CD4-positive, alpha-beta T cell (primary cell): Measurements from ENCODE around the gene COX4I2. TPM values are rescaled to one million over a fixed set of nuclear protein-coding genes. Genes with fewer than 3 reads are reported as not detected.
"Not testable (repeated sequence)": the region's sequence is repeated elsewhere in the genome, so short reads cannot be mapped to it uniquely, and the experiment has no call there.

Source experiments
- ATAC-seq: fragments of 200-7000 bp; cut with Tn5 transposase; one replicate; pipeline ENCODE4 v1.10.0; 2022; ENCODE audit warnings: mild to moderate bottlenecking; ENCODE audit not compliant: poor library complexity
- CTCF ChIA-PET: fragments of 350-600 bp; sonication (Branson Sonifier 250); formaldehyde crosslinking; loops from one replicate; lab custom pipeline; 2021; ENCODE audit warnings: antibody characterized with exemption, inconsistent platforms; lab: Charles Lee
- POLR2A ChIA-PET: fragments of 350-600 bp; sonication (Branson Sonifier 250); formaldehyde crosslinking; loops from one replicate; lab custom pipeline; 2021; ENCODE audit warnings: antibody characterized with exemption, inconsistent platforms; lab: Charles Lee
- DNase-seq, 14 experiments: peaks; one replicate each; pipeline ENCODE4 v3.0.0-alpha.2; 2013 to 2020; ENCODE audit warnings: mixed read lengths in 2 of 14
- H3K27ac ChIP-seq, 2 donors: one replicate each; pipeline versions ENCODE4 v1.5.1 to v1.7.0; 2013; ENCODE audit warnings: low read length in 2 of 2, low read depth in 1 of 2, mild to moderate bottlenecking in 1 of 2
- H3K27me3 ChIP-seq, 2 experiments: 1 replicate in 1 of 2; 2 replicates in 1 of 2; pipeline versions ENCODE4 v1.6.1 to v1.7.0; 2013; ENCODE audit warnings: low read length in 2 of 2, control low read depth in 1 of 2, mild to moderate bottlenecking in 1 of 2, moderate library complexity in 1 of 2; ENCODE audit not compliant: insufficient read depth in 2 of 2, control insufficient read depth in 1 of 2
- H3K36me3 ChIP-seq: one replicate; pipeline ENCODE4 v1.6.1; 2013; ENCODE audit warnings: low read length, control low read depth; ENCODE audit not compliant: insufficient read depth
- H3K4me1 ChIP-seq: one replicate; pipeline ENCODE4 v1.6.1; 2013; ENCODE audit warnings: low read length, control low read depth; ENCODE audit not compliant: insufficient read depth
- H3K4me3 ChIP-seq: one replicate; pipeline ENCODE4 v1.5.1; 2013; ENCODE audit warnings: mild to moderate bottlenecking, low read length, moderate library complexity
- H3K9me3 ChIP-seq, 2 experiments: 1 replicate in 1 of 2; 2 replicates in 1 of 2; pipeline versions ENCODE4 v1.6.1 to v1.7.0; 2013; ENCODE audit warnings: low read length in 2 of 2, mild to moderate bottlenecking in 2 of 2, control low read depth in 1 of 2, moderate library complexity in 1 of 2; ENCODE audit not compliant: control insufficient read depth in 1 of 2, insufficient read depth in 1 of 2
- H3K27ac Mint-ChIP-seq: one replicate; pipeline ENCODE4 v1.8.0; 2020; ENCODE audit warnings: mixed read lengths
- H3K27me3 Mint-ChIP-seq: one replicate; pipeline ENCODE4 v1.8.0; 2021; ENCODE audit warnings: mixed read lengths
- H3K36me3 Mint-ChIP-seq: one replicate; pipeline ENCODE4 v1.8.0; 2021; ENCODE audit warnings: low read depth, mixed read lengths
- H3K4me1 Mint-ChIP-seq: one replicate; pipeline ENCODE4 v1.8.0; 2021; ENCODE audit warnings: low read depth, mixed read lengths
- H3K4me3 Mint-ChIP-seq: one replicate; pipeline ENCODE4 v1.8.0; 2020; ENCODE audit warnings: mild to moderate bottlenecking, mixed read lengths
- H3K9me3 Mint-ChIP-seq: one replicate; pipeline ENCODE4 v1.8.0; 2020; ENCODE audit warnings: mixed read lengths
- intact Hi-C, 2 experiments: fragments of 100-400 bp; cut with DNase I in 1 of 2; cut with micrococcal nuclease in 1 of 2; formaldehyde crosslinking; loops; one replicate each; pipeline versions ENCODE4 v1.15.1 to v1.9.0; 2023 to 2025; cut with DNase I, micrococcal nuclease
- total RNA-seq, 174 experiments: library from RNA in 2 of 174; stranded (reverse) in 2 of 174; gene quantifications; one replicate each; pipeline ENCODE4 v1.2.3 and lab custom pipeline; 2021 to 2026
- TF ChIP-seq, protein P1 (sequence below): fragments of 200-600 bp; IDR thresholded peaks from one replicate; pipeline ENCODE4 v1.8.0; 2022; ENCODE audit warnings: antibody characterized with exemption, mild to moderate bottlenecking

COX4I2 gene
- total RNA-seq, 2 experiments from 2014 or later, result not detected

DNA sequence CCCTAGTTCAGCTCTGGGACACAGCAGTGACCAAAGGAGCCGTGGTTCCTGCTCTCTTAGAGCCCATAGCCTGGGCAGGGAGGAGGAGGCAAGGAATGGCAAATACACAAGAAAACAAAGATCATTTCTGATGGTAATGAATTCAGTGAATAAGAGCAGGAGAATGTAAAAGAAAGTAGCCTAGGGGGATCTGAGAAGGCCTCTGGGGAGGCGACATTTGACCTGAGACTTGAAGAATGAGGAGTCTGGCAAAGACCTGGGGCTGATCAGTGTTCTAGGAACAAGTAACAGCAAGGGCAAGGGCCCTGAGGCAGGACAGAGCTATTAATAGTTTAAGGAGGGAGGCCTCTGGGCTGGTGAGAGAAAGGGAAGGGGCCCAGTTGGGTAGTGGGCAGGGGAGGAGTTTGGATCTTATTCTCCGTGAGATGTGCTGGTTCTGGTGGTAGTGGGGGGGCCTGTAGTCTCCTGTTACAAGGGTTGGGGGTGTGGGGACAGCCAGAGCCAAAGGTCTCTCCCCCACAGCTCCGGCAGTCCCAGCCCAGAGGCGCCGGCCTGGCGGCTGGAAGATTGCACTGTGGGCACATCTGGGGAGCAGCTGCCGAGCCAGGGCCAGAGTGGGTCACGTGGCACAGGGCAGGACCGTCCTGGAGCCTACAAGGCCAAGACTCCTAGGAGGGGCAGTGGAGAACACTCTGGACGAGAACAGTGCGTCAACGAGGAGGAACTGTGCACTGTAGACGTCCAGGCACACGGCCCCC, 41.9 kb upstream of the COX4I2 start:
- no peaks in the 10 kb centered on the region for H3K36me3 ChIP-seq
- CTCF ChIA-PET, result interaction anchor here (2.2 kb wide), 1 partner anchor 16 kb away, joined by 10 read pairs; no protein-coding TSS in a partner anchor
- Mint-ChIP-seq H3K36me3 (no peaks in the 10 kb centered on the region), H3K4me1 (no peaks in the 10 kb centered on the region), H3K27me3 (peaks cover 6% of the 10 kb centered on the region), H3K9me3 (no peaks in the 10 kb centered on the region), H3K27ac (no peak overlapping the region), H3K4me3 (no peak overlapping the region)
- POLR2A ChIA-PET, result interaction anchor here (1.3 kb wide), 1 partner anchor 28 kb away, joined by 5 read pairs; no protein-coding TSS in a partner anchor
- H3K27ac ChIP-seq, result no peak overlapping the region
- ATAC-seq (no peak), DNase-seq (no peak)
- TF ChIP-seq, protein P1, sequence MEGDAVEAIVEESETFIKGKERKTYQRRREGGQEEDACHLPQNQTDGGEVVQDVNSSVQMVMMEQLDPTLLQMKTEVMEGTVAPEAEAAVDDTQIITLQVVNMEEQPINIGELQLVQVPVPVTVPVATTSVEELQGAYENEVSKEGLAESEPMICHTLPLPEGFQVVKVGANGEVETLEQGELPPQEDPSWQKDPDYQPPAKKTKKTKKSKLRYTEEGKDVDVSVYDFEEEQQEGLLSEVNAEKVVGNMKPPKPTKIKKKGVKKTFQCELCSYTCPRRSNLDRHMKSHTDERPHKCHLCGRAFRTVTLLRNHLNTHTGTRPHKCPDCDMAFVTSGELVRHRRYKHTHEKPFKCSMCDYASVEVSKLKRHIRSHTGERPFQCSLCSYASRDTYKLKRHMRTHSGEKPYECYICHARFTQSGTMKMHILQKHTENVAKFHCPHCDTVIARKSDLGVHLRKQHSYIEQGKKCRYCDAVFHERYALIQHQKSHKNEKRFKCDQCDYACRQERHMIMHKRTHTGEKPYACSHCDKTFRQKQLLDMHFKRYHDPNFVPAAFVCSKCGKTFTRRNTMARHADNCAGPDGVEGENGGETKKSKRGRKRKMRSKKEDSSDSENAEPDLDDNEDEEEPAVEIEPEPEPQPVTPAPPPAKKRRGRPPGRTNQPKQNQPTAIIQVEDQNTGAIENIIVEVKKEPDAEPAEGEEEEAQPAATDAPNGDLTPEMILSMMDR, result no peak
- H3K4me3 ChIP-seq, result no peak overlapping the region
- H3K4me1 ChIP-seq, result no peaks in the 10 kb centered on the region
- H3K9me3 ChIP-seq, result no peaks in the 10 kb centered on the region
- intact Hi-C loops, result no loop called here
- peaks cover 0 to 3% of the 10 kb centered on the region in 2 experiments for H3K27me3 ChIP-seq

DNA sequence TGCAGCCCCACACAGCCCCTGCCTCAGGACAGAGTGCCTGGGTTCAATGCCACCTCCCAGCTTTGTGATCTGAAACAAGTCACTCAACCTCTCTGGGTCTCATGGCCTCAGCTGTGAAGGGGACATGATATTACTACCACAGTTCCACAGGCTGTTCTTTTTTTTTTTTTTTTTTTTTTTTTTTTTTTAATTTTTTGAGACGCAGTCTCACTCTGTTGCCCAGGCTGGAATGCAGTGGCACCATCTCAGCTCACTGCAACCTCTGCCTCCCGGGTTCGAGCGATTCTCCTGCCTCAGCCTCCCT, 41.3 kb upstream of the COX4I2 start:
- H3K36me3 Mint-ChIP-seq, H3K4me3 ChIP-seq, H3K27ac Mint-ChIP-seq, H3K9me3 Mint-ChIP-seq, H3K4me1 ChIP-seq, intact Hi-C loops, H3K27me3 Mint-ChIP-seq, H3K9me3 ChIP-seq, H3K4me3 Mint-ChIP-seq, H3K4me1 Mint-ChIP-seq, DNase-seq, H3K36me3 ChIP-seq, H3K27ac ChIP-seq, H3K27me3 ChIP-seq, ATAC-seq: not testable (repeated sequence)
- POLR2A ChIA-PET, result interaction anchor here (1.3 kb wide), 1 partner anchor 29 kb away, joined by 5 read pairs; no protein-coding TSS in a partner anchor
- CTCF ChIA-PET, result interaction anchor here (2.2 kb wide), 1 partner anchor 16 kb away, joined by 10 read pairs; no protein-coding TSS in a partner anchor

DNA sequence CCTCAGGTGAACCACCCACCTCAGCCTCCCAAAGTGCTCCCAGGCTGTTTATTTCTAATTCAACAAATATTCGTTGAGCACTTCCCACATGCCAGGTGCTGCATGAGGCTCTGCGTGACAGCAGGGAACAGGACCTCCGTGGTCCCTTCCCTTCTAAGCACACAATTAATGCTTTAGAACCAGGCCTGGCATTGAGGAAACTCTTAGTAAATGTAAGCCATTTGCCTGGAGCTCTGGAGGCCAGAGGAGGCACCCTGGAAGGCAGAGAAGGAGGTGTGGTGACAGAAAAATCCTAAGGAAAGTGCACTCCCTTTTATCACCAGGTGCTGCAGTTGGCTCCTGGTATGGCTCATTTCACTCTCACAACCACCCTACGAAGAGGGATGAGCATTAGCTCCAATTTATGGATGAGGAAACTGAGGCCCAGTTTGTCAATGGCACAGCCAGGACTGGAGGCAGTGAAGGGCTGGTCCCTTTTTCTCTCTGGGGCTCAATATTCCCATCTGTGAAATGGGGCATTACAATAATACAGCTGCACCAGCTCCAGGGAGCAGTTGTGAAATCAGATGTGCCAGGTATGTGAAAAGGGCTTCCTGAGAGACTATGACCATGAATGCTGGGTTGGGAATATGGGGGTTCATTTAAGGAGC, 40.8 kb upstream of the COX4I2 start:
- Histone ChIP-seq H3K36me3 (no peaks in the 10 kb centered on the region), H3K9me3 (no peaks in the 10 kb centered on the region), H3K4me1 (no peaks in the 10 kb centered on the region), H3K27ac (no peak overlapping the region), H3K4me3 (no peak overlapping the region), H3K27me3 (no peaks in the 10 kb centered on the region)
- intact Hi-C loops, result no loop called here
- POLR2A ChIA-PET, result interaction anchor here (1.3 kb wide), 1 partner anchor 30 kb away, joined by 5 read pairs; no protein-coding TSS in a partner anchor
- no peaks in the 10 kb centered on the region for H3K9me3 Mint-ChIP-seq
- H3K4me3 Mint-ChIP-seq, result no peak overlapping the region
- ATAC-seq, result no peak
- H3K36me3 Mint-ChIP-seq, result no peaks in the 10 kb centered on the region
- TF ChIP-seq, protein P1, result no peak
- H3K27me3 Mint-ChIP-seq, result peaks cover 6% of the 10 kb centered on the region
- no peak overlapping the region for H3K27ac Mint-ChIP-seq
- CTCF ChIA-PET, result interaction anchor here (2.2 kb wide), 1 partner anchor 15 kb away, joined by 10 read pairs; no protein-coding TSS in a partner anchor
- no peak for DNase-seq
- H3K4me1 Mint-ChIP-seq, result no peaks in the 10 kb centered on the region
